A549 (cell line): ENCODE results near the gene C17orf107. TPM values are rescaled to one million over a fixed set of nuclear protein-coding genes. Genes with fewer than 3 reads are reported as not detected.

Experiments
- ATAC-seq, 2 experiments: fragments of 200-7000 bp in 1 of 2; fragments of >200 bp in 1 of 2; cut with Nextera tagmentation in 1 of 2; cut with Tn5 transposase in 1 of 2; 3 replicates each; pipeline versions ENCODE4 v1.8.0 to v1.9.1; 2018 to 2020; ENCODE audit warnings: mild to moderate bottlenecking in 1 of 2, moderate library complexity in 1 of 2
- CTCF ChIA-PET: fragments of 300-600 bp; sonication (Branson Sonifier 250); formaldehyde crosslinking; extraction: SDS; loops from one replicate; lab custom pipeline; 2021; ENCODE audit warnings: antibody characterized with exemption, inconsistent platforms; lab: Yijun Ruan, JAX
- POLR2A ChIA-PET: fragments of 350-600 bp; formaldehyde crosslinking; extraction: SDS; loops from one replicate; lab custom pipeline; 2021; ENCODE audit warnings: antibody characterized with exemption, inconsistent platforms; lab: Yijun Ruan, JAX
- DNase-seq, 2 experiments: peaks; one replicate each; pipeline versions ENCODE4 v3.0.0 to v3.0.0-alpha.2; 2011 to 2016; ENCODE audit warnings: low read depth in 1 of 2, low spot score in 1 of 2
- FAIRE-seq: peaks from 2 replicates; lab custom pipeline; 2011; peaks lifted over from hg19 to GRCh38; lab: Jason Lieb, UNC
- H3K27ac ChIP-seq, 2 experiments: fragments of >200 bp; sonication (Bioruptor Twin); formaldehyde crosslinking; 3 replicates each; pipeline ENCODE4 v1.5.1; 2016 to 2017
- H3K4me1 ChIP-seq: fragments of >200 bp; sonication (Bioruptor Twin); formaldehyde crosslinking; 3 replicates; pipeline ENCODE4 v1.6.1; 2016
- H3K4me2 ChIP-seq: fragments of >200 bp; sonication (Bioruptor Twin); formaldehyde crosslinking; 3 replicates; pipeline ENCODE4 v1.6.1; 2016
- H3K4me3 ChIP-seq: fragments of >200 bp; sonication (Bioruptor Twin); formaldehyde crosslinking; 3 replicates; pipeline ENCODE4 v1.5.1; 2016
- H3K9me3 ChIP-seq: fragments of >200 bp; sonication (Bioruptor Twin); formaldehyde crosslinking; 3 replicates; pipeline ENCODE4 v1.6.1; 2016
- CBX2 ChIP-seq: fragments of 200-600 bp; sonication (generic); IDR thresholded peaks from 2 replicates; pipeline ENCODE4 v1.6.1; 2016; ENCODE audit warnings: low read depth, mild to moderate bottlenecking, borderline replicate concordance
- CBX8 ChIP-seq: fragments of 200-600 bp; sonication (generic); IDR thresholded peaks from 2 replicates; pipeline ENCODE4 v1.6.1; 2016
- E2F6 ChIP-seq: IDR thresholded peaks from 2 replicates; pipeline ENCODE4 v1.6.1; 2012; ENCODE audit warnings: low read depth, borderline replicate concordance
- EHF ChIP-seq: fragments of 250-450 bp; sonication (Bioruptor Pico); IDR thresholded peaks from 2 replicates; pipeline ENCODE4 v1.5.0; 2020; ENCODE audit warnings: mild to moderate bottlenecking
- FOSB ChIP-seq: fragments of 250-450 bp; sonication (Bioruptor Pico); IDR thresholded peaks from 2 replicates; pipeline ENCODE4 v1.5.0; 2020; ENCODE audit warnings: mild to moderate bottlenecking, moderate library complexity
- FOSL2 ChIP-seq, 2 experiments: fragments of 450-650 bp in 1 of 2; fragments of >200 bp in 1 of 2; sonication (Bioruptor Twin) in 1 of 2; formaldehyde crosslinking; IDR thresholded peaks; 2 replicates each; pipeline versions ENCODE4 v1.5.0 to v1.6.1; 2016 to 2020; ENCODE audit warnings: mild to moderate bottlenecking in 1 of 2, moderate library complexity in 1 of 2
- HOXB5 ChIP-seq: fragments of 250-450 bp; sonication (Bioruptor Pico); IDR thresholded peaks from 2 replicates; pipeline ENCODE4 v1.5.0; 2020; ENCODE audit warnings: mild to moderate bottlenecking, moderate library complexity
- KDM1A ChIP-seq: fragments of 200-600 bp; sonication (generic); IDR thresholded peaks from 2 replicates; pipeline ENCODE4 v1.6.1; 2016; ENCODE audit warnings: low read depth, mild to moderate bottlenecking
- MAFK ChIP-seq: fragments of 450-650 bp; IDR thresholded peaks from 2 replicates; pipeline ENCODE4 v1.6.1; 2014; ENCODE audit not compliant: partially characterized antibody
- MAX ChIP-seq: IDR thresholded peaks from 2 replicates; pipeline ENCODE4 v1.6.1; 2012
- NFE2L2 ChIP-seq: fragments of 150-350 bp; conservative IDR thresholded peaks from 2 replicates; pipeline ENCODE4 v1.6.1; 2014; ENCODE audit warnings: low read length
- NR3C1 ChIP-seq: fragments of >200 bp; sonication (Bioruptor Twin); formaldehyde crosslinking; IDR thresholded peaks from 3 replicates; pipeline ENCODE4 v1.6.1; 2017
- RCOR1 ChIP-seq: fragments of 150-350 bp; IDR thresholded peaks from 2 replicates; pipeline ENCODE4 v1.6.1; 2014; ENCODE audit warnings: antibody characterized with exemption, low read length, low read depth
- REST ChIP-seq: fragments of 200-600 bp; sonication (generic); IDR thresholded peaks from 2 replicates; pipeline ENCODE4 v1.6.1; 2016; ENCODE audit warnings: antibody characterized with exemption, mild to moderate bottlenecking, moderate library complexity
- TFCP2L1 ChIP-seq: fragments of 250-450 bp; sonication (Bioruptor Pico); IDR thresholded peaks from 2 replicates; pipeline ENCODE4 v1.5.0; 2021; ENCODE audit warnings: mild to moderate bottlenecking
- USF2 ChIP-seq: fragments of 450-650 bp; IDR thresholded peaks from 2 replicates; pipeline ENCODE4 v1.6.1; 2014; ENCODE audit warnings: antibody characterized with exemption
- ZFP36 ChIP-seq: fragments of 450-650 bp; IDR thresholded peaks from 2 replicates; pipeline ENCODE4 v1.6.1; 2014; ENCODE audit warnings: borderline replicate concordance; ENCODE audit not compliant: partially characterized antibody
- WGBS: methylation state at CpG from one replicate; pipeline ENCODE4 v1.1.6; 2017; ENCODE audit errors: missing lambda C conversion rate; 5-methylcytosine and 5-hydroxymethylcytosine counted together
- polyA plus RNA-seq, 4 experiments: library from polyadenylated mRNA; depleted of rRNA in 3 of 4; stranded (reverse); fragments of >200 nt; fragmentation: RNase III in 1 of 4; extraction: RNeasy Plus Mini Kit Qiagen cat#74134 plus additional on column Dnase treatment in 1 of 4; gene quantifications; 2 replicates in 3 of 4; 3 replicates in 1 of 4; pipeline ENCODE4 v1.2.3, GENCODE V29; 2011 to 2017
- TF ChIP-seq, protein P1 (sequence below): fragments of 250-450 bp; sonication (Bioruptor Pico); IDR thresholded peaks from 2 replicates; pipeline ENCODE4 v1.5.0; 2021; ENCODE audit warnings: mild to moderate bottlenecking, moderate library complexity, borderline replicate concordance

C17orf107 gene
- polyA plus RNA-seq, 2 of the 4 experiments (the other 2 are of a cell fraction): 0.13 to 0.30 TPM

DNA sequence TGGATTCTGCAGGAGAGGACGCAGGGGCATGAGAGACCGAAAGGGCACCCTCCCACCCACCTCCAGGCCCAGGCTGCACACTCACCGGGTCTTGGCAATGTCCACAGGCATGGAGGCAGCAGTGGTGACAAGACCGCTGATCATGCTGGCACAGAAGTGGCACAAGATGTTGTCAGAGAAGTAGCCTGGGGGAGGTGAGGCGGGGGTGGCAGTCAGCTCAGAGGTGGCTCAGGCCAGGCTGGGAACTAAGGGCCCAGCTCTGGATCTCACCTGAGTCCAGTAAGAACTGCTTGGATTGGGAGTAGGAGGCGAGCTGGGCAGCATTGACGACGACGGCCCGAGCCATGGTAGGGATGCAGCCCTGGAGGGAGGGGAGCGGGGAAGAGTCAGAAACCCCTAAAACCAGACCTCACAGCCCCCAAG lies 38.7 kb downstream of the C17orf107 start:
- FAIRE-seq (no peak), DNase-seq (no peak), ATAC-seq (no peak)
- no peak overlapping the region for H3K4me3 ChIP-seq
- POLR2A ChIA-PET: interaction anchor here (2.9 kb wide), 1 partner anchor 29 kb away, joined by 17 read pairs; no protein-coding TSS in a partner anchor
- peaks cover 30% of the 10 kb centered on the region for H3K4me1 ChIP-seq
- 94% methylated on average over 11 of the region's 11 CpGs for WGBS
- CTCF ChIA-PET: interaction anchor here (2.6 to 3.5 kb wide), 3 partner anchors 14 to 43 kb away, joined by 13 to 14 read pairs (median 14); no protein-coding TSS in a partner anchor
- TF ChIP-seq CBX2 (no peak), REST (no peak), RCOR1 (no peak), MAX (no peak), EHF (no peak), MAFK (no peak), TFCP2L1 (no peak), NFE2L2 (no peak), FOSB (no peak), USF2 (no peak), CBX8 (no peak), NR3C1 (no peak), HOXB5 (no peak), ZFP36 (no peak), E2F6 (no peak), FOSL2 (IDR thresholded peaks at IDR 0.05) (no peak), FOSL2 (CRISPR knock-in tag; IDR thresholded peaks at IDR 0.05) (no peak), KDM1A (no peak)
- TF ChIP-seq, protein P1, sequence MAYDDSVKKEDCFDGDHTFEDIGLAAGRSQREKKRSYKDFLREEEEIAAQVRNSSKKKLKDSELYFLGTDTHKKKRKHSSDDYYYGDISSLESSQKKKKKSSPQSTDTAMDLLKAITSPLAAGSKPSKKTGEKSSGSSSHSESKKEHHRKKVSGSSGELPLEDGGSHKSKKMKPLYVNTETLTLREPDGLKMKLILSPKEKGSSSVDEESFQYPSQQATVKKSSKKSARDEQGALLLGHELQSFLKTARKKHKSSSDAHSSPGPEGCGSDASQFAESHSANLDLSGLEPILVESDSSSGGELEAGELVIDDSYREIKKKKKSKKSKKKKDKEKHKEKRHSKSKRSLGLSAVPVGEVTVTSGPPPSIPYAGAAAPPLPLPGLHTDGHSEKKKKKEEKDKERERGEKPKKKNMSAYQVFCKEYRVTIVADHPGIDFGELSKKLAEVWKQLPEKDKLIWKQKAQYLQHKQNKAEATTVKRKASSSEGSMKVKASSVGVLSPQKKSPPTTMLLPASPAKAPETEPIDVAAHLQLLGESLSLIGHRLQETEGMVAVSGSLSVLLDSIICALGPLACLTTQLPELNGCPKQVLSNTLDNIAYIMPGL (CRISPR knock-in tag): no peak
- H3K27ac ChIP-seq: peak overlapping the region in 1 of 2 experiments; percentile 89; a peak in 2 of 6 replicates
- H3K9me3 ChIP-seq: no peaks in the 10 kb centered on the region
- H3K4me2 ChIP-seq: peak overlapping the region; percentile 94; the same call in 2 of the 3 replicates
